Measurements from ENCODE around the gene RICTOR. TPM values are rescaled to one million over a fixed set of nuclear protein-coding genes. Genes with fewer than 3 reads are reported as not detected.

Gene RICTOR
- total and polyA plus RNA-seq, 9 of the 15 experiments (the other 6 are each of a cell fraction or from before 2014, with no cell fraction given): 13.9 to 46.6 (median 22.6) TPM

GRCh38 chr5:39015743-39016586 is 58.2 kb downstream of the RICTOR start (continued):
- TF ChIP-seq TOE1 (IDR thresholded peaks at IDR 0.05; ENCODE audit: borderline replicate concordance) (peak; percentile 40; the same call in 1 of the 2 replicates), TOE1 (CRISPR knock-in tag; IDR thresholded peaks at IDR 0.05; ENCODE audit: borderline replicate concordance, low read depth) (no peak), ZFP1 (CRISPR knock-in tag; IDR thresholded peaks at IDR 0.05) (no peak), SMARCA5 (IDR thresholded peaks at IDR 0.05) (peak; percentile 52; the same call in 1 of the 2 replicates), CBX1 (IDR thresholded peaks at IDR 0.05; ENCODE audit: low read depth) (no peak), AFF1 (IDR thresholded peaks at IDR 0.05; ENCODE audit: low read depth in 1 of 2, partially characterized antibody in 2 of 2) (no peak), HDAC1 (IDR thresholded peaks at IDR 0.05) (peak in 1 of 2 experiments; percentile 52; a peak in 2 of 4 replicates), HMG20A (CRISPR knock-in tag; conservative IDR thresholded peaks at IDR 0.05) (no peak), ZNF584 (CRISPR knock-in tag; IDR thresholded peaks at IDR 0.05; ENCODE audit: low read depth) (no peak), U2AF2 (optimal IDR thresholded peaks at IDR 0.05; ENCODE audit: low read depth, low read length) (no peak), CREB3 (tag; conservative IDR thresholded peaks at IDR 0.05; ENCODE audit: low read depth) (no peak)
